ENCODE data around the gene CPZ. TPM values are rescaled to one million over a fixed set of nuclear protein-coding genes. Genes with fewer than 3 reads are reported as not detected.

Gene CPZ
- total RNA-seq, 1 donor from 2014 or later: not detected

- no peaks in the 10 kb centered on the region for H3K4me1 Mint-ChIP-seq
- no peak for TF ChIP-seq CTCF (conservative IDR thresholded peaks at IDR 0.05)
- no peak overlapping the region for H3K4me3 Mint-ChIP-seq
- no peaks in the 10 kb centered on the region for H3K36me3 Mint-ChIP-seq (ENCODE audit: low read depth)
- H3K9me3 Mint-ChIP-seq: no peaks in the 10 kb centered on the region
- DNase-seq (ENCODE audit: low read depth, low spot score): no peak
- peaks cover 4% of the 10 kb centered on the region for H3K27me3 Mint-ChIP-seq (ENCODE audit: low read depth)
- H3K27ac Mint-ChIP-seq (ENCODE audit: unreplicated experiment): no peak overlapping the region
Measured at GRCh38 chr4:8553991-8554405, 38.6 kb upstream of the CPZ start.

- Mint-ChIP-seq H3K4me3 (no peak overlapping the region), H3K4me1 (no peaks in the 10 kb centered on the region), H3K27ac (ENCODE audit: unreplicated experiment) (peak overlapping the region; percentile 17), H3K27me3 (ENCODE audit: low read depth) (peaks cover 4% of the 10 kb centered on the region), H3K9me3 (no peaks in the 10 kb centered on the region), H3K36me3 (ENCODE audit: low read depth) (no peaks in the 10 kb centered on the region)
- DNase-seq (ENCODE audit: low read depth, low spot score): no peak
- no peak for TF ChIP-seq CTCF (conservative IDR thresholded peaks at IDR 0.05)
Measured at GRCh38 chr4:8554555-8555100, 37.9 kb upstream of the CPZ start.

GRCh38 chr4:8555716-8556115, 36.8 kb upstream of the CPZ start:
- Mint-ChIP-seq H3K4me3 (no peak overlapping the region), H3K4me1 (no peaks in the 10 kb centered on the region), H3K36me3 (ENCODE audit: low read depth) (no peaks in the 10 kb centered on the region), H3K27ac (ENCODE audit: unreplicated experiment) (no peak overlapping the region), H3K9me3 (no peaks in the 10 kb centered on the region), H3K27me3 (ENCODE audit: low read depth) (peaks cover 2% of the 10 kb centered on the region)
- TF ChIP-seq CTCF (conservative IDR thresholded peaks at IDR 0.05): no peak
- DNase-seq (ENCODE audit: low read depth, low spot score): no peak

- DNase-seq (ENCODE audit: low read depth, low spot score): no peak
- H3K9me3 Mint-ChIP-seq: no peaks in the 10 kb centered on the region
- no peak overlapping the region for H3K4me3 Mint-ChIP-seq
- no peak for TF ChIP-seq CTCF (conservative IDR thresholded peaks at IDR 0.05)
- H3K36me3 Mint-ChIP-seq (ENCODE audit: low read depth): no peaks in the 10 kb centered on the region
- no peak overlapping the region for H3K27ac Mint-ChIP-seq (ENCODE audit: unreplicated experiment)
- H3K4me1 Mint-ChIP-seq: no peaks in the 10 kb centered on the region
- peaks cover 2% of the 10 kb centered on the region for H3K27me3 Mint-ChIP-seq (ENCODE audit: low read depth)
Measured at GRCh38 chr4:8556341-8557150, 36.0 kb upstream of the CPZ start.

GRCh38 chr4:8557151-8558076, 35.2 kb upstream of the CPZ start:
- no peak for TF ChIP-seq CTCF (conservative IDR thresholded peaks at IDR 0.05)
- no peaks in the 10 kb centered on the region for H3K27me3 Mint-ChIP-seq (ENCODE audit: low read depth)
- H3K36me3 Mint-ChIP-seq (ENCODE audit: low read depth): no peaks in the 10 kb centered on the region
- no peak overlapping the region for H3K4me3 Mint-ChIP-seq
- no peak overlapping the region for H3K27ac Mint-ChIP-seq (ENCODE audit: unreplicated experiment)
- H3K4me1 Mint-ChIP-seq: no peaks in the 10 kb centered on the region
- no peak for DNase-seq (ENCODE audit: low read depth, low spot score)
- H3K9me3 Mint-ChIP-seq: no peaks in the 10 kb centered on the region
